GM19193 (cell line): ENCODE data around the gene F8A2.
"Not testable (repeated sequence)": the region's sequence is repeated elsewhere in the genome, so short reads cannot be mapped to it uniquely, and the experiment has no call there.

Experiments used
- POLR2A ChIP-seq: IDR thresholded peaks from 4 replicates; pipeline ENCODE4 v1.6.1; 2011; ENCODE audit not compliant: insufficient read depth, insufficient read length; ENCODE audit errors: extremely low read depth

F8A2 gene

GRCh38 chrX:155381843-155382528, at the start of gene F8A2:
TSS of gene F8A2 (plus strand) at chrX:155382095. CDS start at chrX:155382115, 20 bp downstream.
- not testable (repeated sequence) for TF ChIP-seq POLR2A

GRCh38 chrX:155333544-155334100, 48.3 kb upstream of the F8A2 start:
- no peak for TF ChIP-seq POLR2A

GRCh38 chrX:155334486-155335336, 47.2 kb upstream of the F8A2 start, which contains the start of gene CLIC2:
TSS of gene CLIC2 (minus strand) at chrX:155334614. CDS start at chrX:155334427, 187 bp downstream.
- TF ChIP-seq POLR2A: no peak

GRCh38 chrX:155389634-155390033, 7.7 kb downstream of the F8A2 start:
- no peak for TF ChIP-seq POLR2A

GRCh38 chrX:155406429-155406828, 24.5 kb downstream of the F8A2 start:
- no peak for TF ChIP-seq POLR2A

- no peak for TF ChIP-seq POLR2A
Observed at GRCh38 chrX:155417769-155418168, 35.9 kb downstream of the F8A2 start.
